GM23248 (cell line): ENCODE measurements around the gene GAP43.

Experiments used
- EZH2 ChIP-seq: fragments of 200-600 bp; sonication (generic); IDR thresholded peaks from 2 replicates; pipeline ENCODE4 v1.6.1; 2018; ENCODE audit warnings: antibody characterized with exemption, mild to moderate bottlenecking; ENCODE audit not compliant: insufficient read depth, poor library complexity, severe bottlenecking
- EZH2phosphoT487 ChIP-seq: fragments of 200-600 bp; sonication (generic); IDR thresholded peaks from 2 replicates; pipeline ENCODE4 v1.6.1; 2018; ENCODE audit warnings: antibody characterized with exemption, moderate library complexity, mild to moderate bottlenecking, low read depth; ENCODE audit not compliant: insufficient read depth

DNA sequence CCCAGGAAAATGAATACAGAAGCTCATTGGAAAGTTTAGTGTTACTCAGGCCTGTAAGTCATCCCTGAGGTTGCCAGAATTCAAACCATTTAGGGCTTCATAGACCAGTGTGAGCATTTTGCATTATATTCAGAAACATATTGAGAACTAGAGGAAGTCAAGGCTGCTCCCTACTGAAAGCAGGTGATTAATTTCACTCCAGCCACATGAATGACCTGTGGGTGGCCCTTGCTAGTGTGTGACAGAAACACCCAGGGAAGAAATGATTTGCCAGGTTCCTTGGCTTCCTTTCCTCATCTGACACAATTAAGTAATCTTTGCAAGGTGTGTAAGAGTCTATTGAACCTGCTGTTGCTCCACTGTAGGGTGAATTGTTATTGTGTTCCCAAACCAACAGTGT is 61.8 kb downstream of the GAP43 start:
- TF ChIP-seq EZH2phosphoT487 (no peak), EZH2 (no peak)
